NCI-H2107 treated with DMSO at 0.1 percent for 48 hours (cell line): ENCODE results near the gene RPS6KB2.

Experiments used
- DNase-seq: peaks from one replicate; lab custom pipeline; 2025; ENCODE audit not compliant: unreplicated experiment; lab: John Stamatoyannopoulos, UW

Gene RPS6KB2

DNA sequence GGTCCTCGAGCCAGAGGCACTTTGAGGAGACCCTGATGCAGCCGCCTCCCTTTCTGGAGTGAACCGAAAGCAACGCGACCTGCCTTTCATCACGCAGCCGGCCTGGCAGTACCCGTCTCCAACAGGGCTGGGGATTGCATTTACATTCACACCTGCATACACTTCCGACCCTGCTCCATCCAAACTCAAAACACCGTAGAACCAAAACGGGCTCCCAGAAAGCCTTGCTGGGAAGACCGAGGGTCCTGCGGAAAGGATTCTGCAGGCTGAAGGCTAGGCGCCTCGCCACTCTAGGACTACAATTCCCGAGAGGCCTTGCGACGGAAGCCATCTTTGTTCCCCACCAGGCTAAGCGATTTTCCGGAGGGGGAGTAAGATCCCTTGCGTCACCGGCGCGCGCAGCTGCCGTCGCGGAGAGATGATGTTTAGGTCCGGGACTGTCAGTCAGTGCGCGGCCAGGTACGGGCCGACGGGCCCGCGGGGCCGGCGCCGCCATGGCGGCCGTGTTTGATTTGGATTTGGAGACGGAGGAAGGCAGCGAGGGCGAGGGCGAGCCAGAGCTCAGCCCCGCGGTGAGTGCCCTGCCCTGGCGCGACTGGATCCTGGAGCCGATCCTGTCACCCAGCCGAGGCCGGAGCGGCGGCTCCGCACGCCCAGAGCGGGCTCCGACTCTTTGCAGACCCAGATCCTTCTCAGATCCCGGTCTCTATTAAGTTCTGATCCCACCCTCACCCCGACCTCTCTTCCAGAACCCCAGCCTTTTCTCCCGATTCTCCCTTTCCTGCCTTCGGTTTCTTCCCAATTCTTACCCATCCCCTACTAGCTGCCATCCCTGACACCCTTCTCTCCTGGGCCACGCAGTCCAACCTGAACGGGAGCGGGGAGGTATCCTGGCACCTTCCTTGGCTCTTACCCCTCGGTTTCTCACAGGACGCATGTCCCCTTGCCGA lies at the start of gene RPS6KB2:
RPS6KB2 (plus strand) TSS at position 443 of the 950 bp plus-strand sequence; CDS start at position 495, 52 bp downstream.
- peak; percentile 89 for DNase-seq

DNA sequence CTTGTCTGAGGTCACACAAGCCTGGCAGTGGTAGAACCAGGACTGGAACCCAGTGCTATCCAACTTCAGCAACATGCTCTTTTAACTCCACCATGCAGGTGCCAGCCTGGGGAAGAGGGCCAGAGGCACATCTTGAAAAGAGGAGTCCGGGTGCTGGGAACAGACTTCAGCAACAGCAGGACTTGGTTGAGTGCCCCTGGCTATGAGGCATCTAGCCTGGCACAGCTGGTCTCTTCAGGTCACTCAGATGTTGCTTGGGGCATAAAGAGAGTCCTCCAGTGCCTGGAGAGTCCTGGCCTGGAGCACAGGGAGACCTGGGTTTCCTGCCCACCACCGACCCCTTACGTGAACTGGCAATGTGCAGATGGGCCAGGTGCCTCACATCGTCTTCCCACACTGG lies 49.8 kb upstream of the RPS6KB2 start:
- no peak for DNase-seq

GRCh38 chr11:67379061-67380058 lies 48.9 kb upstream of the RPS6KB2 start:
- DNase-seq = no peak

- no peak for DNase-seq
Observed at GRCh38 chr11:67381244-67381972, 46.9 kb upstream of the RPS6KB2 start.

- peak; percentile 32 for DNase-seq
Observed at GRCh38 chr11:67382276-67383136, 45.8 kb upstream of the RPS6KB2 start.

- no peak for DNase-seq
Observed at GRCh38 chr11:67384851-67385366, 43.4 kb upstream of the RPS6KB2 start.

DNA sequence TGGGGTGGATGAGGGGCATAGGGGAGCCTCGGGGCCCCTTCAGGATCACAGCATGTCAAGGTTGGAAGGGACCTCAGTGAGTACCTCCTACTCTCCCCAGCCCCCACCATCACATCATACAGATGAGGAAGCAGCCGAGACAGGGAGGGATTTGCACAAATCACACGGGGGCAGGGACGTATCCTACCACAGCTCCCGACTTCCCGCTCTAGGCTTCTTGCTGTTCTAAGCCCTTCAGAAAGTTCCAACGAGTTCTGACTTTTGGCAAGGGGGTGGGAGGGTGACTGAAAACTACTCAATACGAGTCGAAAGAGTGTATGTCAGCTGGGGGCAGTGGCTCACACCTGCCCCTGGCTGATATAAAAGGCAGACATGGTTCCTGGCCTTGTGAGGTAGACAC lies 41.2 kb upstream of the RPS6KB2 start:
- no peak for DNase-seq

- DNase-seq = no peak
Observed at GRCh38 chr11:67387518-67387917, 40.8 kb upstream of the RPS6KB2 start.

- DNase-seq = no peak
Observed at GRCh38 chr11:67389477-67389876, 38.8 kb upstream of the RPS6KB2 start.

- no peak for DNase-seq
Observed at GRCh38 chr11:67390947-67391303, 37.4 kb upstream of the RPS6KB2 start.

DNA sequence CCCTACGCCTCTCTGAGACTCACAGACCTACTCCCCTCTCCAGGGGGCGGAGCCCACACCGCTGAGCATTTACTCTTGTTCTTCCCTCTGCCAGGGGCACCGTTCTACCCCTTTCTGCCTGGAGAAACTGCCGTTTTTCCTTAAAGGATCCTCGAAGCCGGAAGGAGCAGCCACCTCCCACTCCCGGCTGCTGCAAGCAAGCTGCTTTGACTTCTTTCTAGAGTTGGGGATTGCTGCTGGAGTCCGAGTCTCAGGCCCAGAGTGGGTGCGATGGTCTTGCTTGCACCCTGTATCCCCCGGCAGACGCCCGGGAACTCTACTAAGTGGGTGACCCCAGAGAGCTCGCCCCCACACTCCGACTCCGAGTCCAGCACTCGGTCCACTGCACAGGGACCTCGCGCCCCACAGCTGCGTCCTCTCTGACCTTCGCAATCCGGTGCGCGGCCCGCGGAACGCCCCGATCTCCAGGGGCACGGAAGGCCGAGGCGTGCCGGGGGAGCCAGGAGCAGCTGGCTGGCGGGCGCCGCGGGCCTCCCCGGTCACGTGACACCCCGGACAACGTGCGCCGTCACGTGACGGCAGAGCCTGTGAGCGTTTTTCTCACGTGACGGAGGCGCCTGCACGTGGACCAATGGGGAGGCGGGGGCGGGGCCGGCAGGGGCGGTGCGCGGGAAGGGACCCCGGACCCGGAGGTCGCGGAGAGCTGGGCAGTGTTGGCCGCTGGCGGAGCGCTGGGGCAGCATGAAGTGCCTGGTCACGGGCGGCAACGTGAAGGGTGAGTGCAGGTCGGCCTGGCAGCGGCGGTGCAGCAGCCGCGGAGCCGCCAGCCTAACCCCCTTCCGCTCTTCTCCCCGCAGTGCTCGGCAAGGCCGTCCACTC lies 36.8 kb upstream of the RPS6KB2 start, which contains the start of gene RAD9A:
RAD9A (plus strand) TSS at position 683 of the 879 bp plus-strand sequence; CDS start at position 742, 59 bp downstream.
- peak; percentile 47 for DNase-seq

DNA sequence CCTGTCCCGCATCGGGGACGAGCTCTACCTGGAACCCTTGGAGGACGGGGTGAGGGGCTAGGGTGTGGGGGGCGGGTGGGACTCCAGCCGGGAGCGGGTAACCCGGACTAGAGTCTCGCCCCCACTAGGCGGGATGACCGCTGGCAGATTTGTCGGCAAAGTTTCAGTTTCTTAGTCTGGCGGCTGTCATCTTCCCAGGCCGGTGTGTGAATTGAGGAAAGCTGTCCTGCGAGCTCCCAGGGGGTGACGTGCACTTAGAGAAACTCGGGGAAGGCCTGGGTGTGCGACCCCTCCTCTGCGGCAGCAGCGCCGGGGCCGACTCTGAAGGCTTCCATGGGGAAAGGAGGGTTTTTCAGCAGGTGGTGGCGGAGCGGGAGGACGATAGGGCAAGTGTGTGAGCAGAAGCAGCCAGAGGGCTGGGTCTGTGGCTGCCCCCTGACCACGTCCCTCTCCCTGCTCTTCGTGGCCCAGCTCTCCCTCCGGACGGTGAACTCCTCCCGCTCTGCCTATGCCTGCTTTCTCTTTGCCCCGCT lies 36.0 kb upstream of the RPS6KB2 start:
- DNase-seq = no peak

DNA sequence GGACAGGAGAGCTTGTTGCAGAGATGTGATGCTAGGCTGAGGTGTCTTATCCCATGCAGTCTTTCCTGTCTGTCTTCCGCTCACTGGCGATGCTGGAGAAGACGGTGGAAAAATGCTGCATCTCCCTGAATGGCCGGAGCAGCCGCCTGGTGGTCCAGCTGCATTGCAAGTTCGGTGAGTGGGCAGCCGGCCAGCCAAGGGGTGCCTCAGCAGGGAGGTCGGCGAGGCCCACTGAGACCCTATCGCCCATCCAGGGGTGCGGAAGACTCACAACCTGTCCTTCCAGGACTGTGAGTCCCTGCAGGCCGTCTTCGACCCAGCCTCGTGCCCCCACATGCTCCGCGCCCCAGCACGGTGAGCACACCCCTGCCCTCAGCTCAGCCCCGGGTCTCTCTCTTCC lies 34.9 kb upstream of the RPS6KB2 start:
- no peak for DNase-seq

GRCh38 chr11:67393990-67394389 lies 34.3 kb upstream of the RPS6KB2 start:
- no peak for DNase-seq

- no peak for DNase-seq
Observed at GRCh38 chr11:67395555-67396258, 32.6 kb upstream of the RPS6KB2 start.

DNA sequence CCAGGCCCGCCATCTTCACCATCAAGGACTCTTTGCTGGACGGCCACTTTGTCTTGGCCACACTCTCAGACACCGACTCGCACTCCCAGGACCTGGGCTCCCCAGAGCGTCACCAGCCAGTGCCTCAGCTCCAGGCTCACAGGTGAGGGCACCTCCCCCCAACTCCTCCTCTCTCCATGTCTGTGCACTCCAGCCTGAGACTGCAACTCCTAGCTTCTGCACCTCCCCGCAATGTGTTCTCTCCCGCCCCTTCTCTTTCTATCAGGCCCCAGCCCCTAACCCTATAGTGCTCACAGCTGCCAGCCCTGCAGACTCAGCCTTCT lies 32.1 kb upstream of the RPS6KB2 start:
- DNase-seq = no peak

- no peak for DNase-seq
Observed at GRCh38 chr11:67396587-67397389, 31.5 kb upstream of the RPS6KB2 start.
